K562 (cell line): Measurements from ENCODE around the gene S100P. TPM values are rescaled to one million over a fixed set of nuclear protein-coding genes. Genes with fewer than 3 reads are reported as not detected.

Experiments
- DMBX1 ChIP-seq: fragments of 250-450 bp; sonication (Bioruptor Pico); IDR thresholded peaks from 2 replicates; pipeline ENCODE4 v1.8.0; 2022; ENCODE audit warnings: inconsistent platforms, mild to moderate bottlenecking, moderate library complexity, borderline replicate concordance
- FOXO4 ChIP-seq: fragments of 450-650 bp; formaldehyde crosslinking; IDR thresholded peaks from 2 replicates; pipeline ENCODE4 v1.4.0; 2020; ENCODE audit warnings: mild to moderate bottlenecking, moderate library complexity
- NBN ChIP-seq: fragments of 450-650 bp; IDR thresholded peaks from 2 replicates; pipeline ENCODE4 v1.6.1; 2016; ENCODE audit warnings: low read depth, mild to moderate bottlenecking
- POLR2A ChIP-seq: fragments of 450-650 bp; conservative IDR thresholded peaks from 2 replicates; pipeline ENCODE4 v1.6.1; 2016
- POLR2G ChIP-seq: fragments of 200-400 bp; formaldehyde crosslinking; IDR thresholded peaks from 2 replicates; pipeline ENCODE4 v1.6.1; 2017; ENCODE audit warnings: low read depth, mild to moderate bottlenecking, antibody characterized with exemption, low read length, moderate library complexity
- RBM14 ChIP-seq: fragments of 200-400 bp; formaldehyde crosslinking; IDR thresholded peaks from 2 replicates; pipeline ENCODE4 v1.6.1; 2018; ENCODE audit warnings: low read depth, mild to moderate bottlenecking, low read length, moderate library complexity, borderline replicate concordance; ENCODE audit not compliant: insufficient read depth
- REST ChIP-seq, 2 experiments: fragments of 450-650 bp; formaldehyde crosslinking in 1 of 2; IDR thresholded peaks; 2 replicates each; pipeline versions ENCODE4 v1.4.0 to v1.6.1; 2014 to 2020; ENCODE audit warnings: mild to moderate bottlenecking in 2 of 2, borderline replicate concordance in 1 of 2, low read depth in 1 of 2
- SPI1 ChIP-seq: IDR thresholded peaks from 2 replicates; pipeline ENCODE4 v1.6.1; 2011; ENCODE audit warnings: low read depth, low read length, control low read depth, borderline replicate concordance
- polyA plus RNA-seq, 8 experiments: library from polyadenylated mRNA; depleted of rRNA in 4 of 8; stranded (reverse) in 5 of 8; unstranded in 3 of 8; fragments of >200 nt; fragmentation: Nextera tagmentation in 2 of 8; fragmentation: Illumina TruSeq in 1 of 8; extraction: Ambion mirVana in 2 of 8; extraction: Trizol in 1 of 8; gene quantifications; 2 replicates each; pipeline versions ENCODE4 v1.2.1 to v1.2.3, GENCODE V29; 2011 to 2014; ENCODE audit warnings: inconsistent platforms in 1 of 8, missing spikeins in 1 of 8
- total RNA-seq, 7 experiments: library from RNA; depleted of rRNA in 6 of 7; stranded (reverse); fragments of >200 nt in 6 of 7; fragmentation: Illumina TruSeq in 2 of 7; extraction: Trizol in 2 of 7; gene quantifications; 2 replicates each; pipeline versions ENCODE4 v1.2.1 to v1.2.3, GENCODE V29; 2011 to 2021; ENCODE audit warnings: low replicate concordance in 1 of 7

Gene S100P
- total and polyA plus RNA-seq, 9 of the 15 experiments (the other 6 are each of a cell fraction or from before 2014, with no cell fraction given), result 4.1 to 23.8 (median 7.5) TPM

DNA sequence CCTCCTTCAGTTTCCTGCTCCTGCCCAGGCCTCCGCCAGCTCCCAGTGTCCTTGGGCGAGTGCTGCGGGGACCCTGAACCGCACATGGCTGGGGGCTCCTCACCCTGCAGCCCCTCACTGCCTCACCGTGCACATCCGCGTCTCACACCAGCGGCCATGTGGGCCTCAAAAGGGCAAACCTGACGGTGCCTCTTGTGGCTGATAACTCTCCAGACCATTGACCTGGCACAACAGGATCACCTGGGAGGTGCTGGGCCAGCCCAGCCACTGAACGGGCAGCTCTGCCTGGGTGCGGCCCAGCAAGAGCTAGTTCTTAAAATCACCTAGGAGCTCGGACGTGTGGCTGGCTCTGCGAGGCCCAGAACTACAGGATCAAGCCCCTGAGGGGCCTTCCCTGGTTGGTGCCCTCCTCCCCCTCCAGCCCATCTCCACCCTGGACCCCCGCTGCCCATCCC, 4.1 kb upstream of the S100P start (continued):
- TF ChIP-seq POLR2G (peak; percentile 48), SPI1 (no peak), POLR2A (no peak), RBM14 (no peak), NBN (no peak), DMBX1 (CRISPR knock-in tag) (peak; percentile 42; the same call in 1 of the 2 replicates), FOXO4 (CRISPR knock-in tag) (0 out of 2 replicates have a peak, but pooled peaks have one; percentile 20), REST (IDR thresholded peaks at IDR 0.05; ENCODE audit: borderline replicate concordance) (no peak), REST (CRISPR knock-in tag; IDR thresholded peaks at IDR 0.05; ENCODE audit: low read depth) (0 out of 2 replicates have a peak, but pooled peaks have one; percentile 31)
